ENCODE measurements around the gene LRRC1. TPM values are rescaled to one million over a fixed set of nuclear protein-coding genes. Genes with fewer than 3 reads are reported as not detected.

Gene LRRC1
- total and polyA plus RNA-seq, 2 donors (not counting 1 experiment from before 2014, with no cell fraction given), result 3.4 to 8.9 TPM

DNA sequence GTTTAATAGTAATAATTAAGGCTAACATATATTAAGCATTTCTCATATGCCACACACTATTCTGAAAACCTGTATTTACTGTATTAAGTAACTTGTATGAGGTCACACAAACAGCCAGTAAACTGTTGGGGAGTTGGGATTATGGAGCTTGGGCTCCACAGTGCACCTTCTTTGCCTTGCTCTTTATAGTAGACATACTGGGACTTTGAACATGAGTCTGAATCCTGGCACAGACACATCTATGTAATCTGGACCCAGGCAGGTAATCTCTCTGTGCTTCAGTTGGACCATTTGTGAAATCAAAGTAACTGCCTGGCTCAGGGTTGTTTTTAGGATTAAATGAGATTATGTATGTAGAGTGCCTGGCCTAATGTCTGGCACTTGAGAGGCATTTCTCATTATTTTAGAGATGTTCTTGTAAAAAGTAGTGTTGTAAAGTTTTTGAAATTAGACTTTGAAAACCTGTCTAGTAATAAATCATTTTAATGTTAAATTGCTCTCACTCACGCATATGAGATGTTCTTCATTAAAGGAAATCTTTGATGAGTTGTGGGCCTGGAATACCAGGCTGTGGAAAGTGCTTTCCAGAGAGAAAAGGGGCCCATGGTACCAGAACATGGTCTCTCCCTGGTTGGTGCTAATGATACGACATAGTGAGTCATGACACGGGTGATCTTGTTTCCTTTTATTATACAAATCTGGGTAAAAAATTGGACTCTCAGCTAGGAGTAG, 34.3 kb downstream of the LRRC1 start:
- no peak for ATAC-seq (ENCODE audit: low read depth)
- CTCF ChIA-PET, result no interaction called here
- H3K4me2 ChIP-seq (replicated peaks; ENCODE audit: low read depth, low read length, poor library complexity, severe bottlenecking), result no peak overlapping the region
- intact Hi-C loops (cut with micrococcal nuclease), result no loop called here
- no peak overlapping the region for H3K9ac ChIP-seq (ENCODE audit: low read length)
- Mint-ChIP-seq H3K4me1 (peaks cover 28% of the 10 kb centered on the region), H3K27ac (no peak overlapping the region), H3K9me3 (ENCODE audit: insufficient read depth) (no peaks in the 10 kb centered on the region), H3K4me3 (no peak overlapping the region), H3K27me3 (no peaks in the 10 kb centered on the region)
- H3K4me3 ChIP-seq (ENCODE audit: control extremely low read depth in 1 of 5, extremely low read depth in 1 of 5, insufficient read depth in 1 of 5, low read depth in 2 of 5, low read length in 4 of 5), result no peak overlapping the region
- DNase-seq, result no peak
- no peak overlapping the region for H2AFZ ChIP-seq (ENCODE audit: insufficient read depth, low read depth, low read length, poor library complexity, severe bottlenecking)
- no peak overlapping the region for H3K27ac ChIP-seq (ENCODE audit: low read length in 2 of 2)
- no peaks in the 10 kb centered on the region for H3K36me3 ChIP-seq (replicated peaks in 1 of 2; ENCODE audit: control extremely low read depth in 1 of 2, control insufficient read depth in 1 of 2, extremely low read depth in 1 of 2, insufficient read depth in 2 of 2, low read length in 1 of 2)
- WGBS (ENCODE audit: insufficient coverage), result no CpG with 5 or more reads among the region's 3 CpGs
- H3K79me2 ChIP-seq (ENCODE audit: control insufficient read depth, insufficient read depth, low read length), result peaks cover 47% of the 10 kb centered on the region
- H3K9me3 ChIP-seq (ENCODE audit: control extremely low read depth in 1 of 3, control insufficient read depth in 2 of 3, insufficient read depth in 1 of 3, low read length in 2 of 3), result no peaks in the 10 kb centered on the region
- H3K27me3 ChIP-seq (replicated peaks in 1 of 4; ENCODE audit: control extremely low read depth in 1 of 4, control insufficient read depth in 3 of 4, insufficient read depth in 4 of 4, low read length in 3 of 4), result no peaks in the 10 kb centered on the region
- H4K20me1 ChIP-seq (ENCODE audit: control insufficient read depth, insufficient read depth, low read length, poor library complexity, severe bottlenecking), result peaks cover 15% of the 10 kb centered on the region
- peaks cover 0 to 8% of the 10 kb centered on the region in 2 donors for H3K4me1 ChIP-seq (ENCODE audit: control insufficient read depth in 2 of 2, insufficient read depth in 2 of 2, low read length in 2 of 2)
- TF ChIP-seq EZH2 (IDR thresholded peaks at IDR 0.05; ENCODE audit: borderline replicate concordance, insufficient read depth, low read depth, low read length, poor library complexity, severe bottlenecking), result no peak
- TF ChIP-seq, protein P1, sequence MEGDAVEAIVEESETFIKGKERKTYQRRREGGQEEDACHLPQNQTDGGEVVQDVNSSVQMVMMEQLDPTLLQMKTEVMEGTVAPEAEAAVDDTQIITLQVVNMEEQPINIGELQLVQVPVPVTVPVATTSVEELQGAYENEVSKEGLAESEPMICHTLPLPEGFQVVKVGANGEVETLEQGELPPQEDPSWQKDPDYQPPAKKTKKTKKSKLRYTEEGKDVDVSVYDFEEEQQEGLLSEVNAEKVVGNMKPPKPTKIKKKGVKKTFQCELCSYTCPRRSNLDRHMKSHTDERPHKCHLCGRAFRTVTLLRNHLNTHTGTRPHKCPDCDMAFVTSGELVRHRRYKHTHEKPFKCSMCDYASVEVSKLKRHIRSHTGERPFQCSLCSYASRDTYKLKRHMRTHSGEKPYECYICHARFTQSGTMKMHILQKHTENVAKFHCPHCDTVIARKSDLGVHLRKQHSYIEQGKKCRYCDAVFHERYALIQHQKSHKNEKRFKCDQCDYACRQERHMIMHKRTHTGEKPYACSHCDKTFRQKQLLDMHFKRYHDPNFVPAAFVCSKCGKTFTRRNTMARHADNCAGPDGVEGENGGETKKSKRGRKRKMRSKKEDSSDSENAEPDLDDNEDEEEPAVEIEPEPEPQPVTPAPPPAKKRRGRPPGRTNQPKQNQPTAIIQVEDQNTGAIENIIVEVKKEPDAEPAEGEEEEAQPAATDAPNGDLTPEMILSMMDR (IDR thresholded peaks at IDR 0.05), result no peak
- POLR2A ChIA-PET, result no interaction called here

DNA sequence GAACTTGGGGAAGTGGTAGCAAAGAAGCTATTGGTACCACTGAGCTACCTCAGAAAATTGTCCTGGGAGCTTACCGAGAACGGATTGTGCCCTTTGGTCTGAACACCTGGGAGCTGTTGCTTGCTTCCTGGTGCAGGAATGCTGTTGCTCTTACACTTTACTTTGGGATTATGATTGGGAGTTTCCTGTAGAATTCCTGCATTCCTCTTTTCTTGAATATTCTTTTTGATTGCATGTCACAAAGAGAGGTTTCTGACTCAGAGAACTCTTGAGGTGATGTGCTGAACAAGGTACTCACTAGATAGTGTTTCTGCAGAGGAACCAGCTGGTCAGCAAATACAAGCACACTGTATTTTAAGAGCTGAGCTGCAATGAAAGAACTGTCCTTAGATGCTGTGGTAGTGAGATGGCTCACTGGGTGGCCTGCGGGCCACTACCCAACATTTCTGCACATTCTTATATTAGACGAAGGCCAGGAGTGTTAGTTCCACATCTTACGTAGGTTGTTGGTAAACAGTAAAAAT, 35.0 kb downstream of the LRRC1 start:
- ATAC-seq (ENCODE audit: low read depth) (no peak), DNase-seq (no peak)
- Mint-ChIP-seq H3K4me1 (peaks cover 22% of the 10 kb centered on the region), H3K27me3 (no peaks in the 10 kb centered on the region), H3K27ac (no peak overlapping the region), H3K4me3 (no peak overlapping the region), H3K9me3 (ENCODE audit: insufficient read depth) (no peaks in the 10 kb centered on the region)
- Histone ChIP-seq H3K4me3 (ENCODE audit: control extremely low read depth in 1 of 5, extremely low read depth in 1 of 5, insufficient read depth in 1 of 5, low read depth in 2 of 5, low read length in 4 of 5) (no peak overlapping the region), H3K27ac (ENCODE audit: low read length in 2 of 2) (no peak overlapping the region), H2AFZ (ENCODE audit: insufficient read depth, low read depth, low read length, poor library complexity, severe bottlenecking) (no peak overlapping the region), H3K9ac (ENCODE audit: low read length) (no peak overlapping the region), H3K27me3 (replicated peaks in 1 of 4; ENCODE audit: control extremely low read depth in 1 of 4, control insufficient read depth in 3 of 4, insufficient read depth in 4 of 4, low read length in 3 of 4) (no peaks in the 10 kb centered on the region), H3K9me3 (ENCODE audit: control extremely low read depth in 1 of 3, control insufficient read depth in 2 of 3, insufficient read depth in 1 of 3, low read length in 2 of 3) (no peaks in the 10 kb centered on the region), H4K20me1 (ENCODE audit: control insufficient read depth, insufficient read depth, low read length, poor library complexity, severe bottlenecking) (peaks cover 15% of the 10 kb centered on the region), H3K36me3 (replicated peaks in 1 of 2; ENCODE audit: control extremely low read depth in 1 of 2, control insufficient read depth in 1 of 2, extremely low read depth in 1 of 2, insufficient read depth in 2 of 2, low read length in 1 of 2) (no peaks in the 10 kb centered on the region), H3K4me1 (ENCODE audit: control insufficient read depth in 2 of 2, insufficient read depth in 2 of 2, low read length in 2 of 2) (peaks cover 0 to 5% of the 10 kb centered on the region in 2 donors), H3K4me2 (replicated peaks; ENCODE audit: low read depth, low read length, poor library complexity, severe bottlenecking) (no peak overlapping the region), H3K79me2 (ENCODE audit: control insufficient read depth, insufficient read depth, low read length) (peaks cover 40% of the 10 kb centered on the region)
- WGBS (ENCODE audit: insufficient coverage), result 100% methylated on average over 3 of the region's 5 CpGs
- TF ChIP-seq, protein P1 (IDR thresholded peaks at IDR 0.05), result no peak
- no peak for TF ChIP-seq EZH2 (IDR thresholded peaks at IDR 0.05; ENCODE audit: borderline replicate concordance, insufficient read depth, low read depth, low read length, poor library complexity, severe bottlenecking)
- ChIA-PET CTCF (no interaction called here), POLR2A (no interaction called here)
- intact Hi-C loops (cut with micrococcal nuclease), result no loop called here
